HepG2 (cell line): Measurements from ENCODE around the gene LOXL3. TPM values are rescaled to one million over a fixed set of nuclear protein-coding genes. Genes with fewer than 3 reads are reported as not detected.

Source experiments
- AHR ChIP-seq: IDR thresholded peaks from 2 replicates; pipeline ENCODE4 v1.6.1; 2018; ENCODE audit warnings: missing genetic modification reagents, missing compliant biosample characterization
- BRCA1 ChIP-seq: sonication (generic); formaldehyde crosslinking; IDR thresholded peaks from 2 replicates; pipeline ENCODE4 v1.4.0; 2020; ENCODE audit warnings: missing genetic modification reagents
- KLF15 ChIP-seq: sonication (generic); formaldehyde crosslinking; IDR thresholded peaks from 2 replicates; pipeline ENCODE4 v1.8.1; 2023; ENCODE audit warnings: borderline replicate concordance, mild to moderate bottlenecking, inconsistent platforms, missing genetic modification reagents, mixed read lengths
- MAFF ChIP-seq: IDR thresholded peaks from 2 replicates; pipeline ENCODE4 v1.6.1; 2011; ENCODE audit warnings: low read depth, low read length, improper control_type of control experiment
- MYC ChIP-seq: sonication (generic); formaldehyde crosslinking; IDR thresholded peaks from 2 replicates; pipeline ENCODE4 v1.9.0; 2021; ENCODE audit warnings: missing genetic modification reagents, borderline replicate concordance
- RBFOX2 ChIP-seq: fragments of 200-400 bp; formaldehyde crosslinking; IDR thresholded peaks from 2 replicates; pipeline ENCODE4 v1.6.1; 2017; ENCODE audit warnings: low read depth, mild to moderate bottlenecking, low read length
- REL ChIP-seq: sonication (generic); formaldehyde crosslinking; conservative IDR thresholded peaks from 2 replicates; pipeline ENCODE4 v1.8.0; 2022; ENCODE audit warnings: mild to moderate bottlenecking, missing genetic modification reagents, moderate library complexity
- SNAI1 ChIP-seq: sonication (generic); formaldehyde crosslinking; IDR thresholded peaks from 2 replicates; pipeline ENCODE4 v1.5.0; 2020; ENCODE audit warnings: mild to moderate bottlenecking, missing genetic modification reagents, borderline replicate concordance
- TCF7 ChIP-seq: sonication (generic); IDR thresholded peaks from 2 replicates; pipeline ENCODE4 v1.6.1; 2016; ENCODE audit warnings: antibody characterized with exemption, low read depth
- XRCC5 ChIP-seq: fragments of 200-400 bp; formaldehyde crosslinking; optimal IDR thresholded peaks from 2 replicates; pipeline ENCODE3; 2017; ENCODE audit warnings: mild to moderate bottlenecking, low read length
- ZBTB21 ChIP-seq: sonication (generic); formaldehyde crosslinking; IDR thresholded peaks from 2 replicates; pipeline ENCODE4 v1.4.0; 2020; ENCODE audit warnings: missing genetic modification reagents
- ZC3H13 ChIP-seq: sonication (generic); formaldehyde crosslinking; IDR thresholded peaks from 2 replicates; pipeline ENCODE4 v1.8.1; 2023; ENCODE audit warnings: mild to moderate bottlenecking, missing genetic modification reagents, moderate library complexity
- ZNF124 ChIP-seq: sonication (generic); formaldehyde crosslinking; IDR thresholded peaks from 2 replicates; pipeline ENCODE4 v1.4.0; 2020; ENCODE audit warnings: missing genetic modification reagents
- ZNF7 ChIP-seq: IDR thresholded peaks from 2 replicates; pipeline ENCODE4 v1.6.1; 2016; ENCODE audit warnings: missing biosample characterization, missing genetic modification reagents
- ZNF816 ChIP-seq: sonication (generic); formaldehyde crosslinking; IDR thresholded peaks from 2 replicates; pipeline ENCODE4 v1.8.0; 2022; ENCODE audit warnings: missing genetic modification reagents, mild to moderate bottlenecking, borderline replicate concordance
- ZNF883 ChIP-seq: sonication (generic); formaldehyde crosslinking; IDR thresholded peaks from 2 replicates; pipeline ENCODE4 v1.5.1; 2020; ENCODE audit warnings: mild to moderate bottlenecking, missing genetic modification reagents; ENCODE audit errors: not compliant biosample characterization
- polyA plus RNA-seq, 8 experiments: library from polyadenylated mRNA; depleted of rRNA in 3 of 8; stranded (reverse) in 7 of 8; unstranded in 1 of 8; fragments of >200 nt; fragmentation: Illumina TruSeq in 4 of 8; extraction: Trizol in 4 of 8; gene quantifications; 2 replicates each; pipeline versions ENCODE4 v1.2.1 to v1.2.3, GENCODE V29; 2011 to 2016; ENCODE audit warnings: low read depth in 4 of 8, missing spikeins in 1 of 8, mixed read lengths in 1 of 8; ENCODE audit not compliant: insufficient read depth in 1 of 8
- total RNA-seq, 5 experiments: library from RNA; depleted of rRNA; stranded (reverse); fragments of >200 nt; fragmentation: Illumina TruSeq; extraction: Trizol; gene quantifications; 2 replicates each; pipeline ENCODE4 v1.2.3, GENCODE V29; 2016; ENCODE audit warnings: low read depth in 1 of 5
- TF ChIP-seq, protein P1 (sequence below): sonication (generic); formaldehyde crosslinking; conservative IDR thresholded peaks from 2 replicates; pipeline ENCODE4 v1.8.0; 2022; ENCODE audit warnings: low read depth, missing genetic modification reagents
- TF ChIP-seq, protein P2 (sequence below): sonication (generic); formaldehyde crosslinking; IDR thresholded peaks from 2 replicates; pipeline ENCODE4 v1.5.0; 2020; ENCODE audit warnings: mild to moderate bottlenecking, missing genetic modification reagents
- TF ChIP-seq, protein P3 (sequence below): sonication (generic); formaldehyde crosslinking; IDR thresholded peaks from 2 replicates; pipeline ENCODE4 v1.9.0; 2021; ENCODE audit warnings: missing genetic modification reagents, mild to moderate bottlenecking, borderline replicate concordance
- TF ChIP-seq, protein P4 (sequence below): IDR thresholded peaks from 2 replicates; pipeline ENCODE4 v1.6.1; 2016; ENCODE audit warnings: missing biosample characterization, missing genetic modification reagents, low read depth

LOXL3 gene
- total and polyA plus RNA-seq, 2 of the 13 experiments (the other 11 are each of a cell fraction or from before 2014, with no cell fraction given), result 0.55 to 6.5 TPM

DNA sequence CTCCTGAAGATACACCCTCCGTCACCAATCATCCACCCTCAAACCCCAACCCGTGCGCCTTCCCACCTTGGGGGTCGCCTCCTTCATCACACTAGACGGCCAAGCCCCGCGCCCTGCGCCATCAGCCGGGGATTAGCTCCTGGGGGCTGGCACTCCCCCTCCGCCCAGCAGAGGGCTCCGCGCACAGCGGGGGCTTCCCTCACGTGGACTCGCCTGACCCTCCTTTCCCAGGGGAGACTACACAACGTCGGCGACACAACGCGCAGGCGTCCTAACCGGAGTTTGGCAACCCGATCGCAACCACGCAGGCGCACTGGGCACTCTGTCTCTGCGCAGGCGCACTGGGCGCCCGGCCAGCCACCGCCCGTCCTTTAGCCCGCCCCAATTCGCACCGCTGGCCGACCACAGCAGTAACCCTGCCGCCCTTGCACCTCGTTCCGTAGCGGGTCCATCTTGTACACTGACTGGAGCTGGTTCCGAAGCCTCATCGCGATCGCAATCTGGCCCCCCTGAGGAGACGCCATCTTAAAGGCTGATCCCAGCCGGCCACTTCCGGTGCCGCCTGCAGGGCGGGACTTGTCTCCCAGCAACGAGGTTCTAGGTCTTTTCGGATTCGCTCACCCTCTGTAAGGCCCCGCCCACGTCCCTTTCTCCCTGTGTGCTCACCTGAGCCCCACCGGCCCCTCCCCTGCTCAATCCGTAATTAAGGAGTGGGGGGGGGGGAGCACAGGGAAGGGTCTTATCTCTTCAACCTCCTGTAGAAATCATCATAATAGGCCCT is 46.4 kb downstream of the LOXL3 start, which contains the start of gene PCGF1 (continued):
- TF ChIP-seq, protein P1, sequence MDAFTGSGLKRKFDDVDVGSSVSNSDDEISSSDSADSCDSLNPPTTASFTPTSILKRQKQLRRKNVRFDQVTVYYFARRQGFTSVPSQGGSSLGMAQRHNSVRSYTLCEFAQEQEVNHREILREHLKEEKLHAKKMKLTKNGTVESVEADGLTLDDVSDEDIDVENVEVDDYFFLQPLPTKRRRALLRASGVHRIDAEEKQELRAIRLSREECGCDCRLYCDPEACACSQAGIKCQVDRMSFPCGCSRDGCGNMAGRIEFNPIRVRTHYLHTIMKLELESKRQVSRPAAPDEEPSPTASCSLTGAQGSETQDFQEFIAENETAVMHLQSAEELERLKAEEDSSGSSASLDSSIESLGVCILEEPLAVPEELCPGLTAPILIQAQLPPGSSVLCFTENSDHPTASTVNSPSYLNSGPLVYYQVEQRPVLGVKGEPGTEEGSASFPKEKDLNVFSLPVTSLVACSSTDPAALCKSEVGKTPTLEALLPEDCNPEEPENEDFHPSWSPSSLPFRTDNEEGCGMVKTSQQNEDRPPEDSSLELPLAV (CRISPR knock-in tag), result no peak
- TF ChIP-seq ZNF883, result peak; percentile 73
- TF ChIP-seq KLF15 (CRISPR knock-in tag), result peak; percentile 87
- 0 out of 2 replicates have a peak, but pooled peaks have one; percentile 0 for TF ChIP-seq SNAI1
- no peak for TF ChIP-seq ZBTB21
- peak; percentile 89 for TF ChIP-seq MYC (CRISPR knock-in tag)
- TF ChIP-seq ZNF816 (CRISPR knock-in tag), result no peak
- TF ChIP-seq, protein P2, sequence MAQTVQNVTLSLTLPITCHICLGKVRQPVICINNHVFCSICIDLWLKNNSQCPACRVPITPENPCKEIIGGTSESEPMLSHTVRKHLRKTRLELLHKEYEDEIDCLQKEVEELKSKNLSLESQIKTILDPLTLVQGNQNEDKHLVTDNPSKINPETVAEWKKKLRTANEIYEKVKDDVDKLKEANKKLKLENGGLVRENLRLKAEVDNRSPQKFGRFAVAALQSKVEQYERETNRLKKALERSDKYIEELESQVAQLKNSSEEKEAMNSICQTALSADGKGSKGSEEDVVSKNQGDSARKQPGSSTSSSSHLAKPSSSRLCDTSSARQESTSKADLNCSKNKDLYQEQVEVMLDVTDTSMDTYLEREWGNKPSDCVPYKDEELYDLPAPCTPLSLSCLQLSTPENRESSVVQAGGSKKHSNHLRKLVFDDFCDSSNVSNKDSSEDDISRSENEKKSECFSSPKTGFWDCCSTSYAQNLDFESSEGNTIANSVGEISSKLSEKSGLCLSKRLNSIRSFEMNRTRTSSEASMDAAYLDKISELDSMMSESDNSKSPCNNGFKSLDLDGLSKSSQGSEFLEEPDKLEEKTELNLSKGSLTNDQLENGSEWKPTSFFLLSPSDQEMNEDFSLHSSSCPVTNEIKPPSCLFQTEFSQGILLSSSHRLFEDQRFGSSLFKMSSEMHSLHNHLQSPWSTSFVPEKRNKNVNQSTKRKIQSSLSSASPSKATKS (CRISPR knock-in tag), result no peak
- TF ChIP-seq ZC3H13, result peak; percentile 100
- TF ChIP-seq, protein P3, sequence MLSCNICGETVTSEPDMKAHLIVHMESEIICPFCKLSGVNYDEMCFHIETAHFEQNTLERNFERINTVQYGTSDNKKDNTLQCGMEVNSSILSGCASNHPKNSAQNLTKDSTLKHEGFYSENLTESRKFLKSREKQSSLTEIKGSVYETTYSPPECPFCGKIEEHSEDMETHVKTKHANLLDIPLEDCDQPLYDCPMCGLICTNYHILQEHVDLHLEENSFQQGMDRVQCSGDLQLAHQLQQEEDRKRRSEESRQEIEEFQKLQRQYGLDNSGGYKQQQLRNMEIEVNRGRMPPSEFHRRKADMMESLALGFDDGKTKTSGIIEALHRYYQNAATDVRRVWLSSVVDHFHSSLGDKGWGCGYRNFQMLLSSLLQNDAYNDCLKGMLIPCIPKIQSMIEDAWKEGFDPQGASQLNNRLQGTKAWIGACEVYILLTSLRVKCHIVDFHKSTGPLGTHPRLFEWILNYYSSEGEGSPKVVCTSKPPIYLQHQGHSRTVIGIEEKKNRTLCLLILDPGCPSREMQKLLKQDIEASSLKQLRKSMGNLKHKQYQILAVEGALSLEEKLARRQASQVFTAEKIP (CRISPR knock-in tag), result no peak
- TF ChIP-seq, protein P4, sequence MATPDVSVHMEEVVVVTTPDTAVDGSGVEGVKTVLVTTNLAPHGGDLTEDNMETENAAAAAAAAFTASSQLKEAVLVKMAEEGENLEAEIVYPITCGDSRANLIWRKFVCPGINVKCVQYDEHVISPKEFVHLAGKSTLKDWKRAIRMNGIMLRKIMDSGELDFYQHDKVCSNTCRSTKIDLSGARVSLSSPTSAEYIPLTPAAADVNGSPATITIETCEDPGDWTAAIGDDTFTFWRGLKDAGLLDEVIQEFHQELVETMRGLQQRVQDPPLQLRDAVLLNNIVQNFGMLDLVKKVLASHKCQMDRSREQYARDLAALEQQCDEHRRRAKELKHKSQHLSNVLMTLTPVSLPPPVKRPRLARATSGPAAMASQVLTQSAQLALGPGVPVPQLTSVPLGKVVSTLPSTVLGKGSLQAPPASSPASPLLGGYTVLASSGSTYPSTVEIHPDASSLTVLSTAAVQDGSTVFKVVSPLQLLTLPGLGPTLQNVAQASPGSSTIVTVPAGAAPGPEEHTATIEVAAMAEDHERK (CRISPR knock-in tag), result no peak
- no peak for TF ChIP-seq ZNF124
- peak; percentile 73; the same call in 1 of the 2 replicates for TF ChIP-seq AHR (CRISPR knock-in tag)
- TF ChIP-seq ZNF7 (CRISPR knock-in tag), result no peak
- peak; percentile 90 for TF ChIP-seq REL
- TF ChIP-seq TCF7, result no peak
- peak; percentile 94 for TF ChIP-seq XRCC5
- TF ChIP-seq BRCA1 (CRISPR knock-in tag), result peak; percentile 70
- TF ChIP-seq MAFF, result no peak
- TF ChIP-seq RBFOX2, result peak; percentile 97
